Ovary (tissue), 9 donors: Measurements from ENCODE around the gene EPS8L2. TPM values are rescaled to one million over a fixed set of nuclear protein-coding genes. Genes with fewer than 3 reads are reported as not detected.

Experiments
- DNase-seq, 5 donors: peaks; one replicate each; pipeline ENCODE4 v3.0.0-alpha.2; 2019 to 2020
- H3K27ac ChIP-seq, 2 donors: fragments of 200-600 bp; one replicate each; pipeline versions ENCODE4 v1.5.1 to v1.8.0; 2019 to 2022
- H3K27me3 ChIP-seq: fragments of 200-600 bp; one replicate; pipeline ENCODE4 v1.8.0; 2022
- H3K36me3 ChIP-seq: fragments of 200-600 bp; sonication (generic); one replicate; pipeline ENCODE4 v1.5.1; 2019
- H3K4me1 ChIP-seq: one replicate; pipeline ENCODE4 v1.8.1; 2013; ENCODE audit warnings: mild to moderate bottlenecking, moderate library complexity; ENCODE audit not compliant: insufficient read depth
- H3K4me3 ChIP-seq: fragments of 200-600 bp; sonication (generic); one replicate; pipeline ENCODE4 v1.5.1; 2017
- H3K9me3 ChIP-seq, 2 donors: fragments of 200-600 bp in 1 of 2; sonication (generic) in 1 of 2; one replicate each; pipeline versions ENCODE4 v1.5.1 to v1.8.1; 2013 to 2019; ENCODE audit warnings: mild to moderate bottlenecking in 1 of 2, moderate library complexity in 1 of 2
- CTCF ChIP-seq, 3 donors: fragments of 450-650 bp in 2 of 3; fragments of 200-600 bp in 1 of 3; IDR thresholded peaks; one replicate each; pipeline versions ENCODE4 v1.5.1 to v1.8.0; 2016 to 2022; ENCODE audit warnings: antibody characterized with exemption in 3 of 3, mild to moderate bottlenecking in 1 of 3
- EP300 ChIP-seq: sonication (generic); formaldehyde crosslinking; IDR thresholded peaks from one replicate; pipeline ENCODE4 v1.6.1; 2017; ENCODE audit warnings: antibody characterized with exemption
- POLR2A ChIP-seq: fragments of 450-650 bp; IDR thresholded peaks from one replicate; pipeline ENCODE4 v1.6.1; 2017; ENCODE audit warnings: antibody characterized with exemption, mild to moderate bottlenecking, moderate library complexity
- WGBS, 3 donors: extraction: QIAGEN DNeasy Blood & Tissue Kit in 1 of 3; methylation state at CpG; one replicate each; pipeline versions ENCODE4 v1.1.5 to v1.1.7; 2013 to 2017; 5-methylcytosine and 5-hydroxymethylcytosine counted together
- intact Hi-C, 4 donors: fragments of 100-400 bp; cut with DNase I; formaldehyde crosslinking; loops; one replicate each; pipeline versions ENCODE4 v1.11.0 to v1.15.1; 2022 to 2023
- polyA plus RNA-seq, 2 donors: library from polyadenylated mRNA; stranded (reverse); fragments of 200-250 nt in 1 of 2; fragments of 350-450 nt in 1 of 2; fragmentation: Illumina TruSeq in 1 of 2; extraction: RNeasy Lipid Tissue Mini Kit (QIAGEN cat#74804) in 1 of 2; gene quantifications; one replicate each; pipeline ENCODE4 v1.2.3, GENCODE V29; 2013 to 2014
- total RNA-seq, 7 donors: library from RNA; depleted of rRNA in 2 of 7; stranded (reverse); fragments of >200 nt in 2 of 7; fragmentation: NEBNext Ultra II Directional in 3 of 7; extraction: Animal tissue kit (Norgen Biotek cat#: 25700) in 3 of 7; gene quantifications; one replicate each; pipeline versions ENCODE4 v1.1.0 to v1.2.4, GENCODE V29; 2016 to 2023
- donor health status: DM: no; HTN: no; CAD: no; lungs with moderate emphysema.
- donor health status: DM: no; HTN: no; CAD: no.
- donor health status: Bipolar disorder and iron deficiency.
- donor health status: DM: yes; HTN: yes; CAD: no.
- donor health status: DM: no; HTN: no; CAD: no.
- donor health status: DM: yes; HTN: yes; CAD: no.

Gene EPS8L2
- total and polyA plus RNA-seq, 9 donors = 5.9 to 57.9 (median 33.3) TPM

GRCh38 chr11:761526-762108 lies 55.6 kb downstream of the EPS8L2 start:
- Histone ChIP-seq H3K4me3 (no peak overlapping the region), H3K27me3 (no peaks in the 10 kb centered on the region), H3K36me3 (no peaks in the 10 kb centered on the region), H3K27ac (no peak overlapping the region), H3K9me3 (no peaks in the 10 kb centered on the region), H3K4me1 (no peaks in the 10 kb centered on the region)
- intact Hi-C loops = no loop called here
- WGBS, 3 donors = 81 to 85% (median 84%) methylated on average over 8 of the region's 8 CpGs
- no peak for TF ChIP-seq CTCF (IDR thresholded peaks at IDR 0.05)
- TF ChIP-seq POLR2A = no peak
- no peak for TF ChIP-seq EP300
- DNase-seq = no peak

DNA sequence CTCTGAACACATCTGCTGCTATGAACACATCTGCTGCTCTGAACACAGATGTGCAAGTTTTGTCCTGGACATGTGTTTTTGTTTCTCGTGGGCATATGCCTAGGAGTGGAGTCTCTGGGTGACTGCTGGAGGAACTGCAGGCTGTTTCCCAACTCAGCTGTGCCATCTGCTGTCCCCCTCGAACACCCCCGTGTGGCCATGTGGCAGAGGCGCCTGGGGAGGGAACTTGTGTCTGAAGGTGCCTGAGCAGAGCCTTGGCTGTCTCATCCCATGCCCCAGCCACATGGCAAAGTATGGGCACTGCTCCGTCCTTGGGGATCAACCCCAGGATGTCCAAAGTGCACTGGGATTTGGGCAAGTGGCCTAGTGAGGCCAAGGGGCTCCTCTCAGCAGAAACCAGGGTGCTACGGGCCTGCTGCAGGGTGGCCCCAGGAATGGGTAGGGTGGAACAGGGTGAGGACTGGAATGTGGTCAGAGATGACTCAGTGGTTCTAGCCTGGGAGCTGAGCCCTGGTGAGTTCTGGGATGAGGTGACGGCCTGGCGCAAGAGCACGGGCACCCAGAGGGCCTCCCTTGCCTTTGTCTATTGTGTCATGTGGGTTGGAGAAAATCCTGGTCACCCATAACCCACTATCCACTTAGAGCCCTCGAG lies 56.5 kb downstream of the EPS8L2 start:
- Histone ChIP-seq H3K27ac (no peak overlapping the region), H3K4me3 (no peak overlapping the region), H3K27me3 (no peaks in the 10 kb centered on the region), H3K36me3 (no peaks in the 10 kb centered on the region), H3K4me1 (no peaks in the 10 kb centered on the region), H3K9me3 (no peaks in the 10 kb centered on the region)
- 60 to 65% (median 62%) methylated on average over 10 of the region's 10 CpGs for WGBS, 3 donors
- TF ChIP-seq CTCF (IDR thresholded peaks at IDR 0.05) = no peak
- TF ChIP-seq POLR2A = no peak
- no peak for TF ChIP-seq EP300
- intact Hi-C loops = no loop called here
- peak in 1 of 5 donors; percentile 26 for DNase-seq

- Histone ChIP-seq H3K27ac (no peak overlapping the region), H3K36me3 (no peaks in the 10 kb centered on the region), H3K27me3 (no peaks in the 10 kb centered on the region), H3K9me3 (no peaks in the 10 kb centered on the region), H3K4me3 (no peak overlapping the region), H3K4me1 (no peaks in the 10 kb centered on the region)
- intact Hi-C loops = no loop called here
- TF ChIP-seq CTCF (IDR thresholded peaks at IDR 0.05) (no peak), POLR2A (no peak), EP300 (no peak)
- 58 to 60% (median 58%) methylated on average over 24 of the region's 24 CpGs for WGBS, 3 donors
- no peak for DNase-seq
These were observed 57.0 kb downstream of the EPS8L2 start for GRCh38 chr11:763073-763463.

GRCh38 chr11:763549-764321 lies 57.7 kb downstream of the EPS8L2 start:
- no peaks in the 10 kb centered on the region for H3K4me1 ChIP-seq
- 85 to 90% (median 86%) methylated on average over 22 of the region's 22 CpGs for WGBS, 3 donors
- H3K4me3 ChIP-seq = no peak overlapping the region
- no peak for DNase-seq
- no peaks in the 10 kb centered on the region for H3K36me3 ChIP-seq
- no peaks in the 10 kb centered on the region for H3K27me3 ChIP-seq
- no peak overlapping the region for H3K27ac ChIP-seq
- H3K9me3 ChIP-seq = no peaks in the 10 kb centered on the region
- no peak for TF ChIP-seq CTCF (IDR thresholded peaks at IDR 0.05)
- no peak for TF ChIP-seq EP300
- no peak for TF ChIP-seq POLR2A
- intact Hi-C loops = no loop called here
